HCEC 1CT (cell line): ENCODE results near the gene FXR1.
"Not testable (repeated sequence)": the region's sequence is repeated elsewhere in the genome, so short reads cannot be mapped to it uniquely, and the experiment has no call there.

Experiments used
- DNase-seq: peaks from one replicate; pipeline ENCODE4 v3.0.0-alpha.2; 2017

Gene FXR1

DNA sequence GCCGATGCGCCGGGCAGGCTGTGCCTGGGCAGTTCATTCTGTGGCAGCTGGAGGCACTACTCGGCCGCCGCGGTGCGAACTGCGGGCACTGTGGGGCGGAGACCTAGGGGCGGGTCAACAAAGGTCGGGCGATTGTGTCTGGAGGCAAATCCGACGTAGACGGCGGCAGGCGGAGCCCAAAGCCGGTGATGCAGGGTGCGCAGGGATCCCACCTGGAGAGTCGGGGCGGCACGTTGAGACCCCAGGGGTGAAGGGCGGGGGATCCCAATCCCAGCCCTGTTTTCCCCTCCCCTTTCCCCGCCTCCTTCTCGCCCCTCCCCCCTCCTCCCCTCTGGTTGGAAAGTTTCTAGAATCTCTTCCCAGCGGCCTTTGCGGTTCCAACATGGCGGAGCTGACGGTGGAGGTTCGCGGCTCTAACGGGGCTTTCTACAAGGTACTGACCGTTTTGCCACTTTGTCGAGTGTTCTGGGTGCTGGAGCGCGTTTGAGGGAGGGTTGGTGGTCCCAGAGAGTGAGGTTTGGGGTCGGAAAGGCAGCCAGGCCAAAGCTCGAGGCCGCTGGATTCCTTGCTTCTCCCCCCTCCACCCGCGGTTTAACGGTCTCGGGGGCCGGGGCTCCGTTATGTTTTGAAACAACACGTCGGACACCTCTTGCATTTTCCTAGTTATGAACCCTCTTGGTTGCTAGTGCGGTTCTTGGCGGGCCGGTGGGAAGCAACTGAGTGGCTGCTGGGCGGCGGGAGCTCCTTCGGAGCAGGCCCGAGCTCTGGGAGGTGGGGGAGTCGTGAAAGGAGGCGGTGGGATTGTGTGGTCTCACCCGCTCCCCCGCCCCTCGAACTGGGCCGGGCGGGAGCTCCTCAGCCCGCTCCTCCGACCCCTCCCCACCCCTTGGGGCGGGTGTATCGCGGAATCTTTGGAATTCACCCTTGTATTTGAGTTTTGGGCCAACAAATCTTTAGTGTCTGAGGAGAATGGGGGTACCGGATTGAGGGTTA is at the start of gene FXR1:
FXR1 (plus strand) TSS at position 367 of the 993 bp plus-strand sequence; CDS start at position 383, 16 bp downstream.
- peak; percentile 85 for DNase-seq

DNA sequence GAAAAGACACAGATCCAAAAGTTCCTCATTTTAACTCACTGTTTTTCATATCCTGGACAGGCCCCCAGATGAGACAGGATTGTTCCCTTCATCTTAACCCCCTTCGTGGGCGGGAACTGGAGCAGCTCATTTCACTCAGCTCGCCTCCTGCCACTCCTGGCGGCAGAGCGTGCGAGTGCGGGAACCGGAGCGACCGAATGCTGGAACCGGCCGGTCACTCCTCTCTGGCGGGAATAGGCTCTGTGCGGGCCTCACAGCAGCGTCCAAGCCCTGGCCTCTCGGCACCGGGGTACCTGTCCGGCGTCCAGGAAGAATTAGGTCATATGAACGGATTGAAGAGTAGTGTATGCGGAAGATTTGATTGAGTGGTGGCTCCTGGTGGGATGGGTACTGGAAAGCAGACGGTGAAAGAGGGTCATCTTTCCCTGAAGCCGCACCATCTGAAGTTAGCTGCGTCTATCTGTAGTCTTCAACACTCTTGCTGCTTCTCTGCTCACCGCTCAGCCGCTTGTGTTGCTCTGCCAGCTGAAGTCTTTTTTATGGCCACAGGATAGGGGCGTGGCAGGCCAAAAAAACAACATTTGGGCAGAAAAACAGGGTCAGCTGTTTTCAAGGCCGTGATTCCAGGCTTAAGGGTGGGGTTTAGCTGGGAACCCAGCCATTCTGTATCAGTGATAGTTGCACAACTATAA is 42.3 kb upstream of the FXR1 start:
- no peak for DNase-seq

DNA sequence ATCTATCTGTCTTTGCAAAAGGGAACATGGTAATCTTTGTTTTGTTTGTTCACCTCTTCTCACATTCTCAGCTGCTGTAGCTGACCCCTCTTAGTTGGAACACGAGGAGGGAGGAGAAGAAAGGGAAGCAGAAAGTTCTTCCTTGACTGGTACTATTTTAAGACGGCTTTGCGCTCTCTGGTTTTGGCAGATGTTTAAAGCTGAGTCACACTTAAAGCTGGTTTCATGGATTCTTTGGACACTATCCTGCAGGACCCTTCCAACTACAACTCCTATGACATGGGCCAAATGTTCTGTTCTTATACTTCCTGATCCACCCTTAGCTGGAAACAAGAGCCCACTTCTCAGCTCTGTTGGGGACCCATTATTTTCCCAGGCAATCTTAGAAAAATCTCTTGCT is 40.6 kb upstream of the FXR1 start:
- peak; percentile 45 for DNase-seq

DNA sequence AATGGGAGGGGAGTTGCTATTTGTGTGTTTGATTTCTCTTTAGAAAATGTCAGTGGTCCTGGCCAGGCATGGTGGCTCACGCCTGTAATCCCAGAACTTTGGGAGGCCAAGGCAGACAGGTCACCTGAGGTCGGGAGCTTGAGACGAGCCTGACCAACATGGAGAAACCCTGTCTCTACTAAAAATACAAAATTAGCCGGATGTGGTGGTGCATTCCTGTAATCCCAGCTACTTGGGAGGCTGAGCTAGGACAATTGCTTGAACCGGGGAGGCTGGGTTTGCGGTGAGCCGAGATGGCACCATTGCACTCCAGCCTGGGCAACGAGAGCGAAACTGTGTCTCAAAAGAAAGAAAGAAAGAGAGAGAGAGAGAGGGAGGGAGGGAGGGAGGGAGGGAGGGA is 40.0 kb upstream of the FXR1 start:
- DNase-seq = not testable (repeated sequence)

DNA sequence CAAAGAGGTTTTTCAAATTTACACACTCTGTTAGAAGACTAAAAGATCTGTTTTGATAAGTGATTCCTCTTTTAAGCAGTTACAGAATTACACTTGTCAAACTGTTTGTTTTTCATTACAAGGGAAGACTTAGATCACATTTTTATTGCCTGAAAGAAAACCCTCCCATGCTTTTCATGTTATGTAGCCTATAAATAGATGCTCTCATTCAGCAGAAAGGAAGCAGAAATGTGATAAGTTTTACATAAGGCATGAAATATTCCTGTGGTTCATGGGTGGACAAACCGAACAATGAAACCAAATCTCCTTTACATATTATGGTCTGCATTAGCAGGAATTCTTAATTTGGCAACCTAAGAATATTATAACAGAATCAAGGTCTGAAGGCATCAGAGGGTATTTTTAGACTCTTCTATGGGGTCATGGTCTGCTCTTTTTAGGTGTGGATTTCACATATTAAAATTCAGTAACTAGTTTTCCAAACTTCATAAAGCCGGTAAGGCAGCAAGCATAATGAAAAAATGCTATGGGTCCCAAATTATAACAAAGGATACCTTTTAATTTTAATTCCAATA is 37.3 kb upstream of the FXR1 start:
- DNase-seq = no peak

DNA sequence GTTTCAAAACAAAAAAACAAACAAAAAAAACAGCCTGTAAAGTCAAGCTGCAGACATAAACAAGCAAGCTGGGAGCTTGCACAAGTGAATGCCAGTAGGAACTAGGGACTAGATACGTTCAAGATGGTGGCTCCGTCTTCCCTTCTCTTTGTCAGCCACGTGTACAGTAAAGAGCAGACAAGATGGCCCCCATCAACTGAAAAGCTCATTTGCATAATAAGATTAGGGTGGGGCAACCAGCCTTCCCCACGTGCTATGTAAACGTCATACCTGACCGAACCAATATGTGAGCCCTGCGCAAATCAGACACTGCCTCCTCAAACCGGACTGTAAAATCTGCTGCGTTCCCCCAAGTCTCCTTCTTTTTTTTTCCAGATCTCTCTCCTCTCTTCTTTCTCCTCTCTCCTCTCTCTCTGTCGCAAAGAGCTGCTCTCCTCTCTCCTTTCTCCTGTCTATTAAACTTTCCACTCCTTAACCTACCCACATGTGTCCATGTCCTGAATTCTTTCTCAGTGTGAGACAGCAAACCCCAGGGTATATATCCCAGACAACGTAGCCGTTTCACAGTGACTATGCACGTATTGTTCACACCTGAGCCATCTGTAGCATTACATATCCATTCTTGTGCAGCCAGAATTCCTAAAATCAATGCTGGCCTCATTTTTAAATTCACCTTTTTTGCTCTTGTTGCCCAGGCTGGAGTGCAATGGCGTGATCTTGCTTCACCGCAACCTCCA is 31.2 kb upstream of the FXR1 start:
- DNase-seq = no peak

DNA sequence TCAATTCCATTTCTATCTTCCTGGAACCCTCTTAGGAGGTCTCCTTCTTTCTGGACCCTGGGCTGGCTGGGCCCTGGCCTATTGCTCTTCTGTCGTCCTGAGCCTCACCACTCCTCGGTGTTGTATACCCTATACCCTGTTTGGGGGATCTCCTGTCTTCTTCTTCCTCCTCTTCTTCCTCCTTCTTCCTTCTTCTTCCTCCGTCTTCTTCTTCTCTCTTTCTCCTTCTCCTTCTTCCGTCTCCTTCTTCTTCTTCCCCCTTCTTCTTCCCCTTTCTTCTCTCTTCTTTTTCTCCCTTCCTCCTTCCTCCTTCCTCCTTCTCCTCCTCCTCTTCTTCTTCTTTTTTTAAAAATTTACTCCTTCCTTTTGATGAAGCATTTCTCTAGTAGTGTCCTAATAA is 30.4 kb upstream of the FXR1 start:
- DNase-seq = no peak

DNA sequence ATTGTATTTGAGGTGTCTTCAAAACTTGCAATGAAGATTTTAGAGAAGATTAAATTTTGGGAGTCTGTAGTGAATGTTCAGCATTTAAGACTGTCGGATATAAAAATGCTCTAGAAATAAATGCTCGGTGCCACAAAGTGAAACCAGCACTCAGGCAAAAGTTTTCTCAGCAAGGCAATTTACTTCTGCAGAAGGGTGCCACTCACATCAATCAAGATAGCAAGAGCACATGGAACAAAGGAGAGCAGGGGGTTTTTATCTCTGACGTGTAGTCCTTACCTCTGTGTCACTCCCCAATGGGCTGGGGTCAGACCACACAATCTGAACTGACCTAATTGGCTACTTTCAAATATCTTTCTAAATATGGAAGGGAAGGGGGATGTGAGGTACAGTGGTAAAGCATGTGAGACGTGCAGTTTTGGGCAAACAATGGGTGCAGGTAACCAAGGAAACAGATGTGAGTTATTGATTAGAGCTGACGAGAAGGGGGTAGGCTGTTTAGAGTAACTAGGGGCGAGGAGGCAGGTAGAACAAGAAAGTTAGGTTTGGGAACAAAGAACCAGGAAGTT is 23.4 kb upstream of the FXR1 start:
- no peak for DNase-seq

DNA sequence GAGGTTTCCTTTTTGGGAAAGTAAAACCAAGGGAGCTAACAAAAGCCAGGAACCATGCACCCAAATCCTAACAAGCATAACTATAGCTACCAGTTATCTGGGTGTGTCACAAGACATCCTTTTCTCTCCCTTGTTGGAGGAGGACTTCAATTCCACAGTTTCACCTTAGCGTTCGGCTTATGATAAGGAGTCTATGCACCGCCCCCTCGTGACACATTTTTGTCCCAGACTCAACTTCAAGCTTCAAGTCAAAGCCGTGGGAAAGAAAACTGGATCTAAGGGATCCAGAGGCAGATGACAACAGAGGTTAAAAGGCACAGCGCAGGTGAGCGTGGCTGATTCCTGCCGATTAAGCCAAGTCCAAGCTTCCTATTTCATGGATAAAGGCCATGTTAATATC is 13.9 kb upstream of the FXR1 start:
- no peak for DNase-seq

DNA sequence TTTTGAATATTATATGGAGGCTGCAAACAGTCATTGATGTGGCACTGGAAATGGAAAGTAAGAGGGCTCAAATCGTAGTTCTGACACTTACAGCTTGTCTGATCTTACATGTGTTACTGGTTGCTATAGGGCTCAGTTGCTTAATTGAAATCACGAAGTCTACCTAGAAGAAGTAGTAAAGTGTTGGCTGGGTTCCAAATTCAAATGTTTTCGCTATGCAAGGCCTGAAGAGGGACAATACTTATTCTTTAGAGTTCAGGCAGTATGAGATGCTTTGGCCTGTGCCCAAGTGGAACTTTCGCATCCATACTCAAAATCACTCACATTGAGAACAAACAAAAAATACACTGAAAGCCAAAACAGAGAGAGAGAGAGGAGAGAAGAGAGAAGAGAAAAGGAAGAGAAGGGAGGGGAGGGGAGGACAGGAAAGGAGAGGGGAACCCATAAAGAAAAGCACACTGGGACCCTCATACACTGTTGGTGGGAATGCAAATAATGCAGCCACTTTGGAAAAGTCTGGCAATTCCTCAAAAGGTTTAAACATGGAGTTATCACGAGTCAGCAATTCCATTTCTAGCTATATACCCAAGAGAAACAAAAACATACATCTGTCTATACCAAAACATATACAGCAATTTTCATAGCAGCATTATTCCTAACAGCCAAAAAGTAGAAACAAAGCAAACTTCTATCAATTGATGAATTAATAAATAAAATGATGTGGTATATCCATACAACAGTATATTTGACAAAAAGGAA is 2.9 kb upstream of the FXR1 start:
- DNase-seq = no peak

DNA sequence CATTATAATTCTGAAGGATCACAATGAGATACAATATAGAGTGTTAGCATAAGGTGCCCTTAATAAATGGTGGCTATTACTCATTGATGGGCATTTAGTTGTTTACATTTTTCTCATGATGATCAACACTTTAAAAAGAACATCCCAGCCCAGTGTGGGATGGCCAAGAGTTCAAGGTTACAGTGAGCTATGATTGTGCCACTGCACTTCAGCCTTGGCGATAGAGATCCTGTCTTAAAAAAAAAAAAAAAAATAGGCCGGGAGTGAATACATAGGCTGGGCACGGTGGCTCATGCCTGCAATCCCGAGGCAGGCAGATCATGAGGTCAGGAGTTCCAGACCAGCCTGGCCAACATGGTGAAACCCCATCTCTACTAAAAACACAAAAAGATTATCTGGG is 1.6 kb upstream of the FXR1 start:
- DNase-seq = no peak

DNA sequence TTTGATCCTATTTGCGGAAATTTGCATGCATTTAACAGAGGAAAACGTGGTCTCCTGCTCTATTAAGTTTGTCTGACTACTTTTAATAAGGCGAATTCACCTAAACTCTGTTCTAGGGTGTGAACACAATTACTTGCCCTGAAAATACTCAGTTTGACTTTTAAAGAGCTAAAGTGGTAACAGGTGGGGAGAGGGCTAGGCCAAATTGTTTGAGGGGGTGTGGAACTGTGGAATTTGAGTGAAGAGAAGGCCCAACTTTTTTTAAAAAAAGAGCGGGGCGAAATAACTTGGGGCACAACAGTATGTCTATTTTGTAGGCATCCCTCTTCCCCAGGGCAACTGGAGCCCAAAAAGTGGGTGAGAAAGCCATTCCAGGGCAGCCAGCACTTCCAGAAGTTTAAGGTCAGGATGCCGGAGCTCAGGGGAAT is 580 bp upstream of the FXR1 start:
- DNase-seq = no peak

DNA sequence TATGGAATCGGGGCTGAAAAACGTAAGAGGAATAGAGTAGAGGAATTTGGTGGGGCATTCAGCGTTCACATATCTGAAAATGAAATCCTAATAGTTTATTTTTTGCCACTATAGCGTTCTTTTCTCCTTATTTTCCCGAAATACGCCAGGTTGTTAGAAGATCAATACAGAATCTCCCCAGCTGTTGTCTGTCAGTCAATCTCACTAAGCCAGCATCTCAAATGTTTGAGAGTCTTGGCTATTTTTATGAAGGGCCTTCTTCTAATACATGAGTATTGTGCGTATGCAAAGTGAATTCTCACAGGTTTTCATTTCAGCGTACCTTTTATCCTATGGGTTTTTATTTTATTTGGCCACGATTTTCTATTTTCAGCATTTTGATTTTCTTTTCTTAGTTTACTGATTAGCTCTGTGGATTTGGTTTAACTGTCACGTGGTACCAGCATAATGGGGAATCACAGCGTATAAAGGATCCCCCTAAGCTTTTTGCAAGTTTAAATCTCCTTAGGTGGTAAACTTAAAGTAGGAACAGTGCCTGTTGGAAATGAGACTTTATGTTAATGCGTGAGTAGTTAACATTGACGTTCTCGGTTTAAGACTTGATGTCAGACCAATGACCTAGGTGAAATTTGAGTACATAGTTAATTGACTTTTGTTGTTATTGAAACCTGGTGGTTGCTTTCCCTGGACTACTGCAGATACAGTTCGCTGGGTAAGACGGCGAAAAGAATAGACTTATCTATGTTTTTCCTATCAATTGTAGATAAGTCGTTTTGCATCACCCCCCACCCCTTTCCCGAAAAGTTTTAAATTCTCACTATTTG is 1.3 kb downstream of the FXR1 start:
- no peak for DNase-seq

DNA sequence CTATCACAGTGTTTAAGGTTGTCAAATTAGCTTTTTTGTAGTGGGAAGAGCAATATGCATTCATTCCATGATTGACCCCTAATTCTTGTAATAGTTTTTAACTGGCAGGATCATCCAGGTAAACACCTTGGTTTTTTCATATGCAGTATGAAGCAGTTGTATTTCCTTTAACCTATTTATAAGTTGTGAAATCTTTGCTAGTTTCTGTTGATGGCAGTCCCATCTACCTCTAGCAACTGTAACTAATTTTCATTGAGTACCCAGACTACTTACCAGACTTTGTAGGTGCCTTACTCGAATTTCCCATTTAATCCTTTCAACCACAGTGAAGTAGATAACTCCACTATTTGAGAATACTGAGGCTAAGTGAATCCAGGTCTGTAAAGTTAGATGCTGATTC is 6.1 kb downstream of the FXR1 start:
- no peak for DNase-seq

DNA sequence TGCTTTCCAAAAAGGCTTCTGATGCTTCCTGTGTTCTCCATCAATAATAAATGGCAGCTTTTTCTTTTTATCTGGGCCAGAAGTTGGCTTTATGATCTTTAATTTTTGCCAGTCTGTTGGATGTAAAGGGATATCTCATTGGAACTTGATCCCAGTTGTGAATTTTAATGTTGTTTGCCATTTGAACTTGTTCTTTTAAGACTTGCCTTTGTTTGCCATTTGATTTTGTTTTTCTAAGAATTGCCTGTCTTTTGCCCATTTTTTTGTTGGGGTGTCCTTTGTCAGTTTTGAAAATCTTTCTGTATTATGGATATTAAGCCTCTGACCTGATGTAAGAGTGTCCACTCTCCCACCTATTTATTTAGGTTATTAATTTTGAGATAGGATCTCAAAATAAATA is 9.8 kb downstream of the FXR1 start:
- DNase-seq = no peak

DNA sequence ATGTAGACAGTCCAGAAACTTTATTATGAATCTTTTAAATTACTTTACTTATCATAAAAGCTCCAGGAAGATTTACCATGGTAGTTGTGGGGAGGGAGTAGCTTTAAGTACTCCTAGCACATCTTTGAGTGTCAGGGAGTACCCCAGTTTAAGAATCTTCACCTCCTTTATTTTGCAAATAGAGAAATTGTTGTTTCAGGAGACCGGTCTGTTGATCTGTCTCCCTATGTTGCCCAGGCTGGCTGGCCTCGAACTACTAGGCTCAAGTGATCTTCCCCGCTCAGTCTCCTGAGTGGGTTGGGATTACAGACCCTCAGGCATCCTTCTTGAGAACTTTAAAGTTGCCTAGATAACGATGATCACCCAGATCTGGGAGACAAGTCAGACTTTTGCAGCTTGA is 11.1 kb downstream of the FXR1 start:
- no peak for DNase-seq

DNA sequence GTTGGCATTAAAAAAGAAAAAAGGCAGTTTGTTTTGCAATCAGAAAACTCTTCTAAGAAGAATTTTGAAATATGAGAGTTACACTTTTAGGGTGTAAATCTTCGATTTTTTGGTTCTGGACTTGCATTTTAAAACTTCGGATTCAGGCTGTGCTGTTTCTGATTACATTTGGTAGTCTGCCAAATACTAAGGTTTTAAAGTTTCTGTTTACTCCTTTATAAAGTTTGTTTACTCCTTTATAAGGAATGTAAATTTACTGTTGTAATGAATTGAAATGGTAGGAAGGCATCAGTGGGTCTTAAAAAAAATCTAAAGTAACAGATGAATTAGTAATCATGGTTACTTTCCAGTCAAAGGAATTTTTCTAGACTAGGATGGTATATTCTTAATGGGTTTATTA is 14.1 kb downstream of the FXR1 start:
- DNase-seq = peak; percentile 15

DNA sequence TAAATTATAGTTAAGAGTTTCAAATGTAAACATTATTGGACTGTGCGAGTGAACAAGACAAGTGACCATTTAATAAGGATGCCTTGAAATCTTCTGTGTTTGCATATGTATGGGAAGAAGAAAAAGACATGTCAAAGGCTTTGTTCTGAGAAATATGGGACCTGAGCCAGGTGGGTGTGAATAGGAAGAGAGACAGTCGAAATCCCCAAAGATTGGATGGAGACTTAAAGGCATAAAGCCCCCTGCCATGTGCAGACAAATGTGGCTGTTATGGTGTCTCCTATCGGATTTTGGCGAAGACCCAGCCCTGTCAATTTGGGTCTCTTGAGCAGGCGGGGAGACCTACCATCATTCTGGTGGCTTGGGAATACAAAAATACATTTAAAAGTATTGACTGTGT is 16.9 kb downstream of the FXR1 start:
- no peak for DNase-seq

DNA sequence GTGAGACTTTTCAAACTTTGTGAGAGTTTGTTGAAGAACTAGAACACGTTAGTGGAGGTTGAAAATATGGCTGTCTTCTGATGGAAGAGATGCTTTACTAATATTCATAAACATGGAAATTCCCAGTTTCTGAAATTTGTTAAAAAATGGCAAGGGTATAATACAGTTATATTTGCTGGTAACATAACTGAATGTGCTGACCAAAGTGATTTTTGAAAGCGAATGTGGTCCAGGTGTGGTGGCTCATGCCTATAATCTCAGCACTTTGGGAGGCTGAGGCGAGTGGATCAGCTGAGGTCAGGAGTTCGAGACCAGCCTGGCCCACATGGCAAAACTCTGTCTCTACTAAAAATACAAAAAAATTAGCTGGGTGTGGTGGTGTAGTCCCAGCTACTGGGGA is 18.1 kb downstream of the FXR1 start:
- no peak for DNase-seq

DNA sequence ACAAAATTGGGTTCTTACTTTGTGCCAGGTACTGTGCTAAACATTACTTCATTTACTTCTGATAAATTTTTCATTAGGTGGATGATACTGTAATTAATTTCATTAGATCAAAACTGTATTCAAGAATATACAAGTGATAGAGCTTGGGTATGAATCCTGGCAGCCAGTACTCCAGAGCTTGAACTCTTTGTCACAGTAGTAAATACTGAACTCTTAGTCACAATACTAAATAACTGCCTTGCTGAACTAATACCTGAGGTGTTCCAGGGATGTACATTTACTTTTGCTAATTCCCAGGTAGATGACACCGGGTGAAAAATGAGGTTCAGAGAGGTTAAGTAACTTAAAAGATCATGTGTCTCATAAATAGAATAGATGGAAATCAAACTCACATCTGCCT is 20.3 kb downstream of the FXR1 start:
- no peak for DNase-seq

DNA sequence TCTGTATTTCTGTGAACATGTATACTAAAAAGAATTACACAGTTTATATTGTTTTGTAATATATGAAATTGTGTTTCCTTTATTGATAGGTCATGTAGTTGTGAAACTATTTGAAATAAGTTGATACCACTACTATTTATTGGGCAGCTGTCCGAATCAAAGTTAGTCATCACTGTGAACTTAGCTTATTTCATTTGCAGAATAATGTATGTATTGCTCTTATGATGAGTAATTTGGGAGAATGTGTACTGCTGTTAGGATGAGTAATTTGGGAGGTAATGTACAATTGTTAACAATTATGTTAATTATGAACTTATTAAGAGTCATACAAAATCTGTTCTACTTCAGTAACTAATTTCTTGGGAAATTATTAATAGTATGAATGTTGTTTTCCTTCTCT is 22.2 kb downstream of the FXR1 start:
- peak; percentile 48 for DNase-seq
